ENCODE measurements around the gene APOBEC3G.
"Not testable (repeated sequence)": the region's sequence is repeated elsewhere in the genome, so short reads cannot be mapped to it uniquely, and the experiment has no call there.

Gene APOBEC3G

DNA sequence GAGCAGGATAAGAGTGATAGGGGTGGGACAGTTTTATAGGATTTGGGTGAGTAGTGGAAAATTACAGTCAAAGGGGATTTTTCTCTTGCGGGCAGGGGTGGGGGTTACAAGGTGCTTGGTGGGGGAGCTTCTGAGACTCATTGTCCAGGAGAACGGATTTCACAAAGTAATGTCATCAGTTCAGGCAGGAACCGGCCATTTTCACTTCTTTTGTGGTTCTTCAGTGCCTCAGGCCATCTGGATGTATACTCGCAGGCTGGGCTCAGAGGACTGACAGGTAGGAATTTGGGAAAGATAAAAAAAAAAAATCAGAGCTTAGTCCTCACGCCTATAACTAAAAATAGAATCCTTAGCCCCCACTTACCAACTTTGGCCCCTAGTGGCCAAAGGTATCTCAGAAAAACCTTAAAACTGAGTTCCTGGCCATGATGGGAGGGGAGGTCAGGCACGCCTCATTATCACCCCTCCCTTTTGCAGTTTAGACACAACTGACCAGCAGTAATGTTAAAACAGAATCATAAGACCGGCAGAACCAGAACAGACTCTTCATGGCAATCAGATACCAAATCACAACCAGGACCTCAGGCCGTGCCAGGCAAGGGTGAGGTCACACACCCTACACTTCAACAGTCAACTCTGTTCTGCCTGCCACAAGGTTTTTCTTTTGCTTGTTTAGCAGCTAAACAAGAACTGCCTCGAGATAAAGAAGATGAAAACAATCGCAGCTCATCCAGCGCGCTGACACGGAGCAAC lies 8.9 kb upstream of the APOBEC3G start:
- DNase-seq: no peak

DNA sequence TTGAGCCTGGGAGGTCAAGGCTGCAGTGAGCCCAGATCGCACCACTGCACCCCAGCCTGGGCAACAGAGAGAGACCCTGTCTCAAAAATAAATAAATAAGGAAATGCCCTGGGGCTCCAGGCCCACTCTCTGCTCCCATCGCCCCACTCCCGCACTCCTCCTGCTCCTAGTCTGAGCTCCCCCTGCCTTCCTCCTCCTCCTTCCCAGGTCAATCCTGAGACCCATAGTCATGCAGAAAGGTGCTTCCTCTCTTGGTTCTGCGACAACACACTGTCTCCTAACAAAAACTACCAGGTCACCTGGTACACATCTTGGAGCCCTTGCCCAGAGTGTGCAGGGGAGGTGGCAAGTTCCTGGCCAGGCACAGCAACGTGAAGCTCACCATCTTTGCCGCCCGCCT lies 6.9 kb upstream of the APOBEC3G start:
- DNase-seq: no peak

DNA sequence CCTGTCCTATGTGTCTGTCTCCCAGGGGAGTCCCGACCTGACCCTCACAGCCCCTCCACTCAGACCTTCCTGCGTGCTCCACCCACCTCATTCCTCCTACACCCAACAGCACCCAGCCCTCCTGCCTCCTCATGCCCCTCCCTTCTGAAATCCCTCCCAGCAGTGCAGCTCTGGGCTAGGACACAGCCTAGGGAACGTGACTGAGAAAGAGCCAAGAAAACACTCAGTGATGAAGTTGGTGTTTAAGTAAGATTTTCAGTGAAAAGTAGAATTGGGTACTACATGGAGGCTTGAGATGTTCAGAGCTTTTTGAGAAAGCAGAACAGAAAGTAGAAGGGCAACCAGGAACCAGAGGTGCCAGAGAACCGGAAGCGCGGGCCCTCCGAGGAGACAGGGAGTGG lies 4.5 kb upstream of the APOBEC3G start:
- peak; percentile 29 for DNase-seq

DNA sequence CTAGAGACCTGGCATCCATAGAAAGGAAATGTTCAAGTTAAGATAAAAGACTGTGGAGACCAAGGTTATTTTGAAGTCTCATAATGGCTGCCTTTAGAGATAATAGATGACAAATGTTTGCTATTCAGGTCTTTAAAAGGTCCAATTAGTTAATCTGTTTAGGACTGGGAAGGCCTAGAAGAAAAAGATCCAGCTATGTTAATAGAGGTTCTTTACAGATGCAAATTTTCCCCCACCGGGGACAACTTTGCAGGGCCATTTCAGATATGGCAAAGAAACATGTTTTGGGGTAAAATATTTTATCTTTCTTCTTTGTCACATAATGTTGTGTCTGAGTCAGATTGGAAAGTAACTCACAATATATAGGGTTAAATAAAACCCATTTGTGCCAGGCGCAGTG lies 3.1 kb upstream of the APOBEC3G start:
- no peak for DNase-seq

DNA sequence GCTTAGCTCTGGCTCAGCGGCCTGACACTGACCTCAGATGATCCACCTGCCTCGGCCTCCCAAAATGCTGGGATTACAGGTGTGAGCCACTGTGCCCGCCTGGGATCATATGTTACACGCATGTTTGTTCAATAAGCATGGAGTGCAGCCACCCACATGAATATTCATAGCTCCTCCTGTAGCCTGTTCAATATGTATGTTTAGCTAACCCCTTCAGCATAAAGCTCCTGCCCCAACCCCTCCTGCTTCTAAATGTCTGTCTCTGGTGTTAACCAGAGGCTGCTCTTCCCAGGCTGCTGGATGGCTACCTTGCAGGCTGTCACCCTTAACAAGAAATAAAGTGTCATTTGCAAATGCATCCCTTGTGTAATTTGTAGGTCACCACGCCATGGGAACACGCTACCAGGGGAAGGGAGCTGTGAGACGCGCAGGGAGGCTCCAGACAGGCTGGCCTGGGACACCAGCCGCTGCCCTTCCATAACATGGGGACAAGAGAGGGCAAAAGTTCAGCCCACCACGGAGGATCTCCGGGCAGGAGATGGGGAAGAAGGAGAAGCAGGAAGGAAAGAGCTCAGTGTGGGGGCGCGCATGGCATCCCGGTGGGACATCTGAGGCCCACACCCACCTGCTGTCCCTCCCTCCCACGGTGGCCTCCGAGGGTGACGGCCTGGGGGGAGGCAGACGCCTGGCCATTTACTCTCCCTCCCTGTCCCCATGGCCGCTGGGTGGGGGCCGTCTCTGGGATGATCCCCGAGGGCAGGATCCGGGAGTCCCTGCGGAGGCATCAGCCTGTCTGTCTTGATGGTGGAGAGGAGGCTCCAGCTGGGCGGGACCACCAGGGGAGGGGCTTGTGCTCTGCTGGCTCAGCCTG lies 685 bp upstream of the APOBEC3G start:
- DNase-seq: not testable (repeated sequence)

DNA sequence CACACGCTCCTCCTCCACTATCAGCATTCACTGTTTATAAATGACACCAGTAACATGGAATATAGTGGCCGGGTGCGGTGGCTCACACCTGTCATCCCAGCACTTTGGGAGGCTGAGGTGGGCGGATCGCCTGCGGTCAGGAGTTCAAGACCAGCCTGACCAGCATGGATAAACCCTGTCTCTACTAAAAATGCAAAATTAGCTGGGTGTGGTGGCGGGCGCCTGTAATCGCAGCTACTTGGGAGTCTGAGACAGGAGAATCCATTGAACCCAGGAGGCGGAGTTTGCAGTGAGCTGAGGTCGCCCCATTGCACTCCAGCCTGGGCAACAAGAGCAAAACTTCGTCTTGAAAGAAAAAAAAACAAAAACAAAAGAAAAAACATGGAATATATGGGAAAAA lies 837 bp downstream of the APOBEC3G start:
- DNase-seq: not testable (repeated sequence)

DNA sequence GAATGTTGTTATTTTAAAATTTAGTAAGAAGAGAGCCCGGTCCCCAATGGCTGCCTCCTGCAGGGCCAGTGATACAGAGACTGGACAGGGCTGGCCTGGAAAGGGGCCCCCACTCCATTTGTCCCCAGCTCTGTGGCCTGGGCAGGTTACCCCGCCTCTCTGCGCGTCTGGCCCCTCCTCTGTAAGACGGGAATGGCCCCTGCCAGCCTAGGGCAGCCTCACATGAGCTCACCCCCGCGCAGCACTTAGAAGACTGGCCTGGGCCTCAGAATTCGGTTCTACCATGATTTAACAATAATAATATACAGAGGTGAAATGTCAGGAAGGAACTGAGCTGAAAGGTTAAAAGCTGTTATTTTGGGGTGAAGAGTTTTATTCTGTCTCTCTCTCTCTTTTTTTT lies 1.3 kb downstream of the APOBEC3G start:
- no peak for DNase-seq

DNA sequence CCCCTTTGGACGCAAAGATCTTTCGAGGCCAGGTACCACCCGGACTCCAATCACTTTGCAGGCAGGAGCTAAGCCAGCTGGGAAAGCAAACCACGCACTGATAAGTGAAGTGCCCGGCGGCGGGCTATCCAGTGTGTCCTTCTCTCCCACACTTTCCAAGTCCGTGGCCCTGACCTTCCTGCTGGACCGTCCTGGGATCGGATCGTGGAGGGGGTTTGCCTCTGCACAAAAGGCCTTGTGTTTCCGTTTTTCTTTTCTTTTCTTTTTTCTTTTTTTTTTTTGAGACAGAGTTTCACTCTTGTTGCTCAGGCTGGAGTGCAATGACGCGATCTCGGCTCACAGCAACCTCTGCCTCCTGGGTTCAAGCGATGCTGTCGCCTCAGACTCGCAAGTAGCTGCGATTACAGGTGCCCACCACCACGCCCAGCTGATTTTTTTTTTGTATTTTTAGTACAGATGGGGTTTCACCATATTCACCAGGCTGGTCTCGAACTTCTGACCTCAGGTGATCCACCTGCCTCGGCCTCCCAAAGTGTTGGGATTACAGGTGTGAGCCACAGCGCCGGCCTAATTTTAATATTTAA lies 2.1 kb downstream of the APOBEC3G start:
- DNase-seq: not testable (repeated sequence)

DNA sequence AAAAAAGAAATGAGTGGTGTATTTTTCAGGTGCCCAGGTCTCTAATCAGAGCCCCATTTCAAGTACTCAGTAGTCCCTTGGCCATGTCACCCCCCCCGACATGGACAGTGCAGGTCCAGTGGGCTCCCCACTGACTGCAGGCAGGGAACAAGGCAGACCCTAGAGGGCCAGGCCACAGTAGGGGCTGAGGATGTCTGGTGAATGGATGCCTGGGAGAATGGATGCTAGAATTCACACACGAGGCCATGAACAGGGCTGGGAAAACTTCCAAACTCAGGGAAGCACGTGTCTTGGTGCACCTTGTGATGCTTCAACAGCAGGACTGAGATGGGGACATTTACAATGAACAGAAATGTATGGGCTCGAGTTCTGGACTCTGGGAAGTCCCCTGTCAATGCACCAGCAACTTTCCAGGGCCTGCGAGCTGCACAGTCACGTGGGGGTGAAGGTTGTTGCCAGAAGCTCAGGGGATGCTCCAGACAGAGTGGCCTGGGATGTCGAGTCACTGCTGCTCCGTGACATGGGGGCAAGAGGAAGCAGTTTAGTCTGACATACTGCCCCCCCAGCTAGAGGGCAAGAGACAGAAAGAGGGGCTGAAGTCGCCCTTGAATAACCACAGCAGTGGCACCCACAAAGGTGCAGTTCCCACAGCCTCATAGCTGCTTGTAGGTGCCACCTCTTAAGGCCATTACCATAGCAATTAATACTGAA lies 3.1 kb downstream of the APOBEC3G start:
- DNase-seq: no peak

DNA sequence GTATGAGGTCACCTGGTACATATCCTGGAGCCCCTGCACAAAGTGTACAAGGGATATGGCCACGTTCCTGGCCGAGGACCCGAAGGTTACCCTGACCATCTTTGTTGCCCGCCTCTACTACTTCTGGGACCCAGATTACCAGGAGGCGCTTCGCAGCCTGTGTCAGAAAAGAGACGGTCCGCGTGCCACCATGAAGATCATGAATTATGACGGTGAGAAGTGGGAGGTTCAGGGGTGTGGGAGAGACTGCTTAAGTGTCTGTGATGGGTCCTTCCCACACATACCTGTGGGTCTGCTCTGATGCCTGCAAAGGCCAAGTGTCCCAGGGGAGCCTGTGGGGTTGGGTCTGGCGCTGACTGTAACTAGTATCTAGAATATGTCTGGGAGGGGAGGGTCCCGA lies 3.9 kb downstream of the APOBEC3G start:
- DNase-seq: no peak

DNA sequence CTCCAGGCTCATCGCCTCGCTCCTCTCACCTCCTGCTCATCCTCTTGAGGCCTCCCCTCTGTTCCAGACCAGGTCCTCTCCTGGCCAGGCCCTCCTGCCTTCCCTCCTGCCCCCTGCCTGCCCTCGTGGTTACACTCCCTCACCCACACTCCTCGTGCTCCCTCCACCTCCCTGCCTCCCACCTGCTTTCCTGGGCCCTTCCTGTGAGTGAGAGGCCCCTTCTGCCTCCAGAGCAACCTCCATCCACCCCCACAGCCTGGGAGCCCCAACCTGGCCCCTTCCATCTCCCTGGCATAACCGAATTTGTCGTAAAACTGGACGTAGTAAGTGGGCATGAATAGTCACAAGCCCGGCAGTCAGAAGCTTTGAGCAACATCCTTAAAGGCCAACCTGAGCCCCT lies 4.5 kb downstream of the APOBEC3G start:
- no peak for DNase-seq

DNA sequence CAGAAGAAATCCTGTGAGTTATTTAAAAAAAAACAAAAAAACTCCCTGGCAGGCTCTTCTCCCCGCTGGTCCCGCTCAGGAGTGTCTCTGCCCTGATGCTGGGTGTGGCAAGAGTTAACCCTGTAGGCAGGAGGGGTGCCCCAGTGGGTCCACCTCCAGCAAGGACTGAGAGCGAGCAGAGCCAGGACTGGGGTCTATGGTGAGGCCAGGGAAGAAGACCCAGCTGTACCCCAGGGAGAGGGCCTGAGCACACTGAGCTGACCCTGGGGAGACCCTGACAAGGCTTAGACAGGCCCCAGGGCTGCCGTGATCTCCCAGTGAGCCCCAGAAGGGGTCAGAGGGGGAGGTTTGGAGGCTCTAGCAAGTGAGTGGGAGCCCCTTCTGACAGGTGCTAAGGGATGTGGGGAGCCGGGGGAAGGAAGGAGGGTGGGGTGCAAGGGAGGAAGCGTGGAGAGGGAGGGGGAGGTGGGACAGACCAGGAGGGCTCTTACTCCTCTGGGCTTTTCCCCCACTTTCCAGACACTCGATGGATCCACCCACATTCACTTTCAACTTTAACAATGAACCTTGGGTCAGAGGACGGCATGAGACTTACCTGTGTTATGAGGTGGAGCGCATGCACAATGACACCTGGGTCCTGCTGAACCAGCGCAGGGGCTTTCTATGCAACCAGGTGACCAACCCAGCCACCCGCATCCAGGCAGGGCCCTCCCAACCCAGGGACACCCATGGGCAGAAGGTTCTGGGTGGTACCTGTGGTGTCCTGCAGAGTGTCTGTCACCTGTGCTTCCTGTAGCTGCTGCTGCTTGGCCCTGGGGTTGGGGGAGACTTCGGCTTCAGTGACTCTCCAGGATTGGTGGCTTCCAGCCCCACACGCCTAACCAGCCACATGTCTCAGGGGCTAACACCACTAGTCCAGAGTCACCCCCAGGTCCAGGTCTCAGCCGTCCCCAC lies 6.4 kb downstream of the APOBEC3G start:
- DNase-seq: no peak

DNA sequence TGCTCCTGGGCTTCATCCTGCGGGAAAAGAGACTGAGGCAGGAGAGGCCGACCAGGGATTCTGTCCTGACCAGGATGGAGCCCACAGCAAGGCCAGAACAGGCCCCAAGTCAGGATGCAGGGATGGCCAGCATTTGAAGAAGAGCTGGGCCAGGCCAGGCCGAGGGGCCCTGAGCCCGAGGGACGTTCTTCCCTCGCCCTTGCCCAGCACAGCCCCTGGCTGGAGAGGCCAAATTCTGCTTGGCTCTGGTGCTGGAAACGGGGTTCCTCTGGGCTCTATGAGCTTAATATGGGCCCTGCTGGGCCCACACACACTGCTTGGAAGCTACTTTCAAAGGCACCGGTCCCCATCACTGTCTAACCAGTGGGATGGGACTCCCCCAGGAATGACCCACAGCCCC lies 7.6 kb downstream of the APOBEC3G start:
- no peak for DNase-seq

DNA sequence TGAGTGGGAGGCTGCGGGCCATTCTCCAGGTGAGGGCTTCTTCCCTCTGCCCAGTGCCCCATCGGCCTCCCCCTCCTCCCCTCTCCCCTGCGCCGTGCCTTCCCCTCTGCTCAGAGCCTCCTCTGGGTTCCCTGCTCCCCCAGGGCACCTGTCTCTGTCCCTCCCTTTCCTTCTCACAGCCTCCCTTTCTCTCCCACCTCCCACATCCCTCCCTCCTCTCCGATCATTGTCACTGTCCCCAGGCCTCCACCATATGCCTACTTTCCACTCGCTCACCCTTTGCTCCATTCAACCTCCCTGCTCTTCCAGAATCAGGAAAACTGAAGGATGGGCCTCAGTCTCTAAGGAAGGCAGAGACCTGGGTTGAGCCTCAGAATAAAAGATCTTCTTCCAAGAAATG lies 10.0 kb downstream of the APOBEC3G start:
- no peak for DNase-seq

DNA sequence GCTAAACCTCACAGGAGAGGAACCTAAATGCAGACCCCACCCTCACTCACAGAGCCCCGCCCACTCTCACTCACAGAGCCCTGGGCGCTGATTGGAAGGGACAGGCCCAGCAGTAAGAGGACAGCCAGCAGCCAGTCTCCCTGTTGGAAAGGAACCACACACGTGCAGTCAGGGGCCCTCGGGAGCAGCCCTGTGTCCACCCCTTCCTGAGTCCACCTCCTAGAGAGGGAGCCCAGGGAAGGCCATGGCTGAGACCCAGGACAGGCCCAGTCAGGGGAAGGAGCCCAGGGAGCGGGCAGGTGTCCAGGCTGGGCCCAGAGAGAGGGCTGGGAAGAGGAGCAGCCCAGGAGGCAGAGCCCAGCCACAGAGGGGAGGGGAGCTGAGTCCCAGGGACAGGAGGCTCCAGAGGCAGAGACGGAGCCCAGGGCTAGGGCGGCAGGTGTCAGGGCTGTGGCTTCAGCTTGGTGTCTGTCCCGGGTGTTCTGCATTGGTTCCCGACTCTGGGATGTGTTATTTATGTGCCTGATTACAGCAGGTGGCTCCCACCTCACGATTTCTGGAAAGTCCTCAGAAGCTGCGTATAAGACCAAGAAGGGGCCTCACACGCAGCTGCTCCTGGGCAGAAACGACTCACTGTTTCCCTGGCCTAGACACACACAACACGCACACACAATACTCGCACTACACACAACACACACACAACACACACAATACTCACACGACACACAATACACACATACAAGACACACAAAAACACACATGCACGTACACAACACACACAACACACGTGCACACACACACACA lies 11.0 kb downstream of the APOBEC3G start:
- DNase-seq: no peak

DNA sequence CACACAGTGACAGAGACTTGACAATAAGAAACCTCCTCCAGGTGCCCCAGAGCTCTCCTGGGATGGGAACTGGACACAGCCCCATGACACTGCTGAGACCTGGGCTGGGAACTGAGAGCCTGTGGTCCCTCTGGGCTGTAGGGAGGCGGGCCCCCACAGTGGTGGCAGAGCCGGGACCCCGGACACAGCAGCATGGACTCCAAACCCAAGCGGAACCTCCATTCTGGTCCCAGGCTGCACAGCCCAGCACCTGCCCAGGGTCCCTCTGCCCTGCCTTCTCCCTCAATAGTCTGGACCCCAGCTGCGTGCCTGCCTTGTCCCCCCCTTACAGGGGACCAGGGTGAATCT lies 11.6 kb downstream of the APOBEC3G start:
- DNase-seq: no peak

DNA sequence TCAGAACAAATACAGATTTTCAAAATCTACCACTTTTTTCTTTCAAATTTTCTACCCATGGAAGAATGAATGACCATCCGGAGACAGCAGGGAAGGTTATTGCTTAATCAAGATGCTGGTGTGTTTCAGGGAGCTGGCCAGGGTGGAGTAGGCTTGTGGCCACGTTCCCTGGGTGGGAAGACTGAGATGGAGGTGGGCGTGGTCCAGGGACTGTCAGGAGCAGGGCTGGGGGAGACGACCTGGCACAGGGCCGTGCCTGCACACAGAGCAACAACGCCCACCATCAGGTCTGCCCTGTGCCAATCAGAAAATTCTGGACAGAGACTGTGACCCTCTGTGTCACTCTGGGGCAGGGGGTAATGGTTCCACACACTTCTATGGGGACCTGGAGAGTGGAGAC lies 12.9 kb downstream of the APOBEC3G start:
- DNase-seq: no peak

DNA sequence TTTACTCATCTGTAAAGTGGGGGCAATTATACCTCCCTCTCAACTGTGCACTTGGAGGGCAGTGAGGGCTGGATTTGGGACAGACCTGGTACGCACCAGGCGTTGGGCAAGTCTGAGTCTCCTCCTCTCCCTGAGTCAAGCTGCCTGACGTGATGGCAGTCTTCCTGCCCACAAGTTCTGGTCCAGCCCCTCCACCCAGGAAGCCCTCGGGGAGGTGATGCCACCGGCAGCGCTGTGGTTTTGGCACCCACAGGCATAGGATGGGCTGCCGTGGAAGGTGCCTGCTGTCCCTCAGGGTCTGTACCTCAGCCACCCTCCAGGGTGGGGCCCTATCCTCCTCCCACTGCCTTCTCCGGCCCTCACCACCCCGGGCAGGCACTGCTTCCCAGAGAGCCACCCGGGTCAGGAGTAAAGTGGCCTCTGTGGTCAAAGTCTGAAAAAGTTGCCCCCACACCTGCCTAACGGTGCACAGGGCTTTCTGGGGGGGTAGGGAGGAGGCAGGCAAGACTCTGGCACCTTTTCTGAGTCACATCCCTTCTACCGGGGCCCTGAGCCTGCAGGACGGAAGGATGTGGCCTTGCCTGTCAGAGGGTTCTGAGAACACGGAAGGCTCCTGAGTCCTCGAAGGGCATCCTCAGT lies 13.5 kb downstream of the APOBEC3G start:
- DNase-seq: no peak

DNA sequence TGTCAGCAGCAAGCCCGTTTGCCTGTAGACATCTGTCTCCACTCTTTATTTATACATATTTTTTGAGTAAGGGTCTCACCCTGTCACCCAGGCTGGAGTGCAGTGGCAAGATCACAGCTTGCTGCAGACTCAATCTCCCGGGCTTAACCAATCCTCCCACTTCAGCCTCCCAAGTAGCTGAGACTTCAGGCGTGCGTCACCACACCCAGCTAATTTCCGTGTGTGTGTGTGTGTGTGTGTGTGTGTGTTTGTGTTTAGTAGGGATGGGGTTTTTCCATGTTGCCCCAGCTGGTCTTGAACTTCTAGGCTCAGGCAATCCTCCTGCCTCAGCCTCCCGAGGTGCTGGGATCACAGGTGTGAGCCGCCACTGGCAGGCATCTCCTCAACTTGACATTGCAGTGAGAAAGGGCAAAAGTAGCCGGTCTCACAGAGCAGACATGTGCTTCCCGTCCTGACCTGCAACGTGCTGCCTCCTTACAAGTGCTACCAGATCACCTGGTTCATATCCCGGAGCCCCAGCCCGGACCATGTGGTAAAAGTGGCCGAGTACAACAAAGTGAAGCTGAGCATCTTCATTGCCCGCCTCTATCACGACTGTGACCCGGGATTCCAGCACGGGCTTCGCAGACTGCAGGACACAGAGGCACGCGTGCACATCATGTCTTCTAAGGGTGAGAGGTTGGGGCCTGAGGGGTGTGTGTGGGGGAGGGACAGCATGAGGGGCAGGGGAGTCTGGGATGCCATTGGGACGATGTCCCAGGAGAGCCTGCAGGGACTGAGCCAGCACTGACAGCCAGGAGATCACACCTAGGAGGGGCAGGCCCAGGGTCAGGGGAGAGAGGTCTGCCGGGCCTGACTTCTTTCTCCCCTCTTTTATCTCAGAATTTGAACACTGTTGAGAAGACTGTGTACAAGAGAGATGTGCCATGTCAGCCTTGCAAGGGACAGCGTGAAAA lies 14.3 kb downstream of the APOBEC3G start:
- no peak for DNase-seq
